ENCODE data around the gene FAM81A. TPM values are rescaled to one million over a fixed set of nuclear protein-coding genes. Genes with fewer than 3 reads are reported as not detected.

Gene FAM81A
- total RNA-seq, 4 donors from 2014 or later = 1.8 to 15.5 (median 7.9) TPM

DNA sequence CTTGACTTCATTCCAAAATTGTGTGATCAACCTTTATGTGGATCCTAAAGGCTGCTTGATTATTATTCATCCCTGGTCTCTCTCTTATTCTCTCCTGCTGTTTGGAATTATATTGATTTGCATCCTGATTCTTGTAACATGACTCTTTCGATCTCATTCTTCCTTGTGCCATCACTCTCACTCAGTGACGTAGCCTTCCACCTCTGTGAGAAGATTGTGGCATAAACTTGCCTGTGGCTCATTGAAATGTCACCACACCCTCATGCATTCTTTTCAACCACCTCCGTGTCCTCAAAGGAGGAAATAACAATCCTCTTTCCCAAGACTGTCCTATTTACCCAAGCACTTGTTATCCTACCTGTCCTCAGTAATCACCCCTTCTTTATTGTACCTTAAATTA lies 132.3 kb downstream of the FAM81A start:
- no peak overlapping the region for H3K4me3 ChIP-seq
- WGBS, 2 donors = 71 to 74% methylated on average over 3 of the region's 3 CpGs
- no peaks in the 10 kb centered on the region for H3K27me3 ChIP-seq
- TF ChIP-seq CTCF (IDR thresholded peaks at IDR 0.05) (no peak), POLR2A (IDR thresholded peaks at IDR 0.05) (no peak), EP300 (IDR thresholded peaks at IDR 0.05) (no peak)
- H3K4me1 ChIP-seq = no peaks in the 10 kb centered on the region
- H3K36me3 ChIP-seq = no peaks in the 10 kb centered on the region
- H3K27ac ChIP-seq = peak overlapping the region in 1 of 4 donors; percentile 2
- DNase-seq (ENCODE audit: low spot score in 2 of 2) = no peak
- H3K9me3 ChIP-seq = peaks cover 0 to 10% (median 0%) of the 10 kb centered on the region in 4 donors

DNA sequence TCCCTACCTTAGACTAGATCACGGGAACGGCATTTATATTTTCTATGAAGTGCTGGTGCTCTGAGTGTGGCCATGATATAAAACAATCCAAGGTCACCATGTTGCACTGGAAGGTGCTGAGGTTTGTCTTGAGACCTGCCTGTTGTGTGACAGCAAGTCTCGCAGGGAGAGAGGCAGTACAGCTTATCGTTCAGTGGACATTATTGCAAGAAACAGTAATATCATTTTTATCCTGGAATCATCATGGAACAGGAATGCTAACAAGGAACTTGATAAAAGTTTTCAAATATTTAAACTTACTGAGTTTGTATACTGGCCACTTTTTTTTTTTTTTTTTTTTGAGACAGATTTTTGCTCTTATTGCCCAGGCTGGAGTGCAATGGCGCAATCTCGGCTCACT lies 133.6 kb downstream of the FAM81A start:
- no peak for TF ChIP-seq EP300 (IDR thresholded peaks at IDR 0.05)
- TF ChIP-seq CTCF (IDR thresholded peaks at IDR 0.05) = no peak
- no peak for TF ChIP-seq POLR2A (IDR thresholded peaks at IDR 0.05)
- DNase-seq (ENCODE audit: low spot score in 2 of 2) = no peak
- WGBS, 2 donors = 93% methylated on average over 6 of the region's 6 CpGs
- Histone ChIP-seq H3K36me3 (no peaks in the 10 kb centered on the region), H3K27ac (no peak overlapping the region), H3K27me3 (no peaks in the 10 kb centered on the region), H3K4me3 (no peak overlapping the region), H3K9me3 (no peaks in the 10 kb centered on the region), H3K4me1 (no peaks in the 10 kb centered on the region)

Small RNAs within 50 kb of the gene (small RNA-seq; reads per million reads assigned to genes)
- not detected for gene RF00019

Other genes starting within 250 kb of the FAM81A start
- not detected for gene LDHAL6B, start 231.3 kb upstream of the FAM81A start, total RNA-seq
- 100 to 1,000 TPM in 1 of 4 donors, 10 to 100 TPM in 3; 55.7 to 147 (median 68.5) TPM for gene MYO1E, start 65.3 kb upstream of the FAM81A start, total RNA-seq
- not detected for gene GCNT3, start 173.6 kb downstream of the FAM81A start, total RNA-seq
- gene GTF2A2, start 219.3 kb downstream of the FAM81A start, total RNA-seq = 10 to 100 TPM; 13.1 to 49.8 (median 22.9) TPM